Skeletal muscle tissue (tissue), 4 donors: Measurements from ENCODE around the gene EIF3L. TPM values are rescaled to one million over a fixed set of nuclear protein-coding genes. Genes with fewer than 3 reads are reported as not detected.

Experiments
- H3K27ac ChIP-seq: one replicate; pipeline ENCODE4 v1.7.0; 2013; ENCODE audit warnings: mild to moderate bottlenecking, low read depth, low read length, inconsistent platforms
- H3K27me3 ChIP-seq, 3 donors: one replicate each; pipeline ENCODE4 v1.7.0; 2013; ENCODE audit warnings: low read length in 3 of 3; ENCODE audit not compliant: control insufficient read depth in 3 of 3, insufficient read depth in 3 of 3
- H3K36me3 ChIP-seq, 3 donors: one replicate each; pipeline ENCODE4 v1.7.0; 2013; ENCODE audit warnings: low read length in 3 of 3; ENCODE audit not compliant: control insufficient read depth in 3 of 3, insufficient read depth in 3 of 3
- H3K4me1 ChIP-seq, 3 donors: one replicate each; pipeline ENCODE4 v1.7.0; 2013; ENCODE audit warnings: low read length in 3 of 3, mild to moderate bottlenecking in 3 of 3; ENCODE audit not compliant: control insufficient read depth in 3 of 3, insufficient read depth in 3 of 3
- H3K4me3 ChIP-seq, 3 donors: one replicate each; pipeline ENCODE4 v1.7.0; 2013; ENCODE audit warnings: low read length in 3 of 3
- H3K9ac ChIP-seq, 3 donors: one replicate each; pipeline ENCODE4 v1.7.0; 2013; ENCODE audit warnings: low read length in 3 of 3, mild to moderate bottlenecking in 3 of 3, moderate library complexity in 2 of 3, low read depth in 1 of 3
- H3K9me3 ChIP-seq, 3 donors: one replicate each; pipeline ENCODE4 v1.7.0; 2013; ENCODE audit warnings: low read length in 3 of 3; ENCODE audit not compliant: control insufficient read depth in 3 of 3
- total RNA-seq: library from RNA; depleted of rRNA; stranded (reverse); fragments of >200 nt; gene quantifications from one replicate; pipeline ENCODE4 v1.2.3, GENCODE V29; 2014
- donor health status: Osteomylitis.

EIF3L gene
- total RNA-seq, 1 donor from 2014 or later = 706 TPM

DNA sequence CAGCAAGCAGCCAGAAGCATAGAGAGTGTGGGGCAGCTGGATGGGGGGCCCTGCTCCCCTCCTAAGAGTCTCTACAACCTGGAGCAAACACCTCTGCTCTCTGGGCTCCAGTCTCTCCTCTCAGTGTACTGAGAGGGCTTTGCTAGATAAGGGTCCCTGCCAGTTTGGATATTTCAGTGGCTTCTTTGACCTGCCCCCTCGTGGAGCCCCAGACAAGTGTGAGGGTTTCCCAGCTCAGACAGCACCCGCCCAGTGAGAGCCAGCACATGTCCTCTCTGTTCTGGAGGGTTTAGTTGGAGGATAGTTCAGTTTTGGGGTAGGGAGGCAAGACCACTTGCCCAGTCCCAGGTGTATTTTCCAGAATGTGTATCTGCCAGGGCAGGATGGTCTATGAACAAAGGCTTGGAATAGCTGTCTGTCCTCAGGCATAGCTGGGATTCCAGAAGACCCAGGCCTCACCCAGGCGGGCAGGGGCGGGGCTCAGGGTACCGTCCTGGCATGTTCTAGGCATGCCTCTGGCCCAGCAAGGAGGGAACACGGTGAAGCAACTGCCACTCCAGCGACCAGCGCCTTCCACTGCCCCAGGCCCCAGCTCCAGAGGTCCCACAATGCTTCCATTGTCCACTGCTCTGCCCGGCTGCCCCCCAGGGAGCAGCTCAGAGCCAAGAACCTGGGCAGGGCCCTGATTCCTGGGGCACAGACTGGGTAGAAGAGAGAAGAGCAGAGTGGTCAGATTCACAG is 49.4 kb downstream of the EIF3L start:
- H3K4me1 ChIP-seq = peaks cover 3 to 12% (median 3%) of the 10 kb centered on the region in 3 donors
- no peak overlapping the region for H3K9ac ChIP-seq
- no peak overlapping the region for H3K27ac ChIP-seq
- H3K9me3 ChIP-seq = no peaks in the 10 kb centered on the region
- no peaks in the 10 kb centered on the region for H3K36me3 ChIP-seq
- no peaks in the 10 kb centered on the region for H3K27me3 ChIP-seq
- no peak overlapping the region for H3K4me3 ChIP-seq

DNA sequence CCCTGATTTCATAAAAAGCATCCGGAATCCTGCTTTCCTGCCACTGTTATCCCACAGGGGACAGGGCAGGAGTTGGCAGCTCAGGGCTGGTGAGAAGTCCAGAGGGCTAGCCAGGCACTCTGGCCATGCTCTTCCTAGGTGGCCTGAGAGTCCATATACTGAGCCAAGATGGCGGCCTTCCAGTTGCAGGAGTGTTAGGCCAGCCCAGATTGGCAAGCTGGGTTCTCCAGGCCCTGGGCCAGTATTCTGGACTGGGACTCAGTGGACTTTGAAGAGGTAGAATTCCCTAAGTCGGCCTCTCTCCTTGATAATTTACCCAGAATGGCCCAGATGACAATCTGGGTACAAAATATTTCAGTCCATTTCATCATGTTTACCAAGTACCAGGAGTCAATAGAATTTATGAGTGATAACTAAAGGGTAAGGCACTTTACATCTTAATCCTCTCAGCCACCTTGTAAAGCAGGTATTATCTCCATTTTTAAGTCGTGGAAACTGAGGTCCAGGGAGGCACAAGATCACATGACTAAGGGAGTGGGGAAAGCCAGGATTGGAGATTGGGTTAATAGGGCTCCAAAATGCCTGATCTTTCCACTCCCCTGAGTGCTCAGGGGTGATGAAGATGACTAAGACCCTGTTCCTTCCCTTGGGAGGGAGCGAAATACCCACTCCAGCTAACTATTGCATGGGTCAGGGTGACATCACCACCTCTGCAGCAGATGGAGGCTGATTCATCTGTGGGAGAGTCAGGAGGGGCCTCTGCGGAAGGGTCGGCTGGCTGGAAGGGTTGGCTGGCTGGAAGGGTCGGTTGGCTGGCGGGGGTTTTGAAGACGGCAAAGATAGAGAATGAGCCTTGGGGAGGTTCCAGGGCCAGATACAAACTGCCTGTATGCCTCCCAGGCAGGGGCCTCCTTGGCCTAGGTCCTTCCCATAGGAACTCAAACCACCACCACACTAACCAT is 55.6 kb downstream of the EIF3L start:
- H3K4me3 ChIP-seq = peak overlapping the region in 2 of 3 donors; percentile 64 to 65
- H3K9me3 ChIP-seq = no peaks in the 10 kb centered on the region
- peak overlapping the region; percentile 54 for H3K27ac ChIP-seq
- H3K36me3 ChIP-seq = no peaks in the 10 kb centered on the region
- peaks cover 20 to 27% (median 20%) of the 10 kb centered on the region in 3 donors for H3K4me1 ChIP-seq
- peak overlapping the region in 2 of 3 donors; percentile 53 to 79 for H3K9ac ChIP-seq
- no peaks in the 10 kb centered on the region for H3K27me3 ChIP-seq

DNA sequence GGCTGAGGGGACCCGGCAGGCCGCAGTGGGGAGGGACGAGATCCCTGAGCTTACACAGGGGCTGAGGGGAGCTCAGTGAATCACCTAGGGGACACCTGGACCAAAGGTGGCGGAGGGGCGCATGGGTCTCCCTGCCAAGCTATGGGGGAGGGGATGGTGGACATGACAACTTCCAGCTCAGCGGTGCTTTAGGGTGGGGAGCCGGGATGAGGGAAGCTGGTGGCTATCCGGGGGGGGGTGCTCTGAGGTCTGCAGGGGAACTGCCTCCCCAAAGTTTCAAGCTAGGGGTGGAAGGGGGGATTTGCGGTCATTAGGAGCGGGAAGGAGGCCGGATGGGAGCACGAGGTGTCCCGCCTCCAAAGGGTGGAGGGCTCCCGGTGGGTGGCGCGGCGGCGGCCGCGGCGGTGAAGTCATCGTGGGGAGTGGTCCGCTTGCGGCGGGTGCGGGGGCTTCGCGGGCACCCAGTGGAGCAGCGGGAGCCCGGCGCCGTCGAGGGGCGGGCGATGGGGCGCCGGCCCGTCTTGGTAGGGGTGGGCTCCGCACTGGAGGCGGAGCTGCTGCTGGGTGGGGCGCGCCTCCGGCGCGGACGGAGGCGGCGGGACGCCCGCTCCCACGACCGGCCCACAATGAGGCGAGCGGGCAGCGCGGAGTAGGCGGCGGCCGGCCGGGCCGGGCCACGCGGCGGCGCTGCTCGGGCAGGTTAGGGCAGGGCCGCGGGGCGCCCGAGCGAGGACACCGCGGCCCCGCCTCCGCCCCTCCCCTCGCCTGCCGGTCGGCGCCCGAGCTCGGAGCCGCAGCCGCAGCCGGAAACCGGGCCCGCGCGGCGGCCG is 56.5 kb downstream of the EIF3L start, which contains the start of gene MICALL1:
Gene MICALL1 (plus strand): TSS at position 764 of the 830 bp plus-strand sequence. CDS start 126 bp downstream, outside the sequence.
- no peaks in the 10 kb centered on the region for H3K36me3 ChIP-seq
- H3K27me3 ChIP-seq = no peaks in the 10 kb centered on the region
- peaks cover 20 to 27% (median 24%) of the 10 kb centered on the region in 3 donors for H3K4me1 ChIP-seq
- no peaks in the 10 kb centered on the region for H3K9me3 ChIP-seq
- H3K4me3 ChIP-seq = peak within 1 kb of the TSS; percentile 52 to 76 (median 65)
- peak within 1 kb of the TSS; percentile 61 to 81 (median 70) for H3K9ac ChIP-seq
- peak within 1 kb of the TSS; percentile 56 for H3K27ac ChIP-seq

DNA sequence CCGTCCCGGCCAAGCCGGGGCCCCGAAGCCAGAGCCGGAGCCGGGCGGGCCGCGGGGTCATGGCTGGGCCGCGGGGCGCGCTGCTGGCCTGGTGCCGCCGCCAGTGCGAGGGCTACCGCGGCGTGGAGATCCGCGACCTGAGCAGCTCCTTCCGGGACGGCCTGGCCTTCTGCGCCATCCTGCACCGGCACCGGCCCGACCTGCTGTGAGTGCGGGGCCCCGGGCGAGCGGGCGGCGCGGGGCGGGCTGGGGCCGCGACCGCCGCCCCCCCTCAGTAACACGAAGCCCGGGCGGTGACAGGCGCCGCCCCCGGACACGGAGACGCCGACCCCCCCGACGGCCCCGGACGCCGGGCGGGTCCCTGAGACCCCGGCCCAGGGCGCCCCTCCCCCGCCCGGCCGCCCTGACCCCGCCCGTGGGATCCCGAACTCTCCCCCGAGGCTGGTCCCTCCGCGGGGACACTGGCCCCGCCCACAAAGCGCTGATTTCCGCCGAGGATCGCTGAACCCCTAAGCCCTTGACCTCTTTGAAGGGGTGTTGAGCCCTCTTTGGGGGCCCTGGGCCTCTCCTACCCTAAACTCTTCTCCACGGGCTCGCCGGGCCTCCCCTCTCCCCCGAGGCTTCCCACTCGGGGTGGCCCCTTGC is 57.3 kb downstream of the EIF3L start:
- no peaks in the 10 kb centered on the region for H3K36me3 ChIP-seq
- no peaks in the 10 kb centered on the region for H3K9me3 ChIP-seq
- peak overlapping the region; percentile 52 to 76 (median 65) for H3K4me3 ChIP-seq
- peaks cover 20 to 27% (median 22%) of the 10 kb centered on the region in 3 donors for H3K4me1 ChIP-seq
- H3K27me3 ChIP-seq = no peaks in the 10 kb centered on the region
- peak overlapping the region; percentile 51 to 81 (median 70) for H3K9ac ChIP-seq
- H3K27ac ChIP-seq = peak overlapping the region; percentile 56

DNA sequence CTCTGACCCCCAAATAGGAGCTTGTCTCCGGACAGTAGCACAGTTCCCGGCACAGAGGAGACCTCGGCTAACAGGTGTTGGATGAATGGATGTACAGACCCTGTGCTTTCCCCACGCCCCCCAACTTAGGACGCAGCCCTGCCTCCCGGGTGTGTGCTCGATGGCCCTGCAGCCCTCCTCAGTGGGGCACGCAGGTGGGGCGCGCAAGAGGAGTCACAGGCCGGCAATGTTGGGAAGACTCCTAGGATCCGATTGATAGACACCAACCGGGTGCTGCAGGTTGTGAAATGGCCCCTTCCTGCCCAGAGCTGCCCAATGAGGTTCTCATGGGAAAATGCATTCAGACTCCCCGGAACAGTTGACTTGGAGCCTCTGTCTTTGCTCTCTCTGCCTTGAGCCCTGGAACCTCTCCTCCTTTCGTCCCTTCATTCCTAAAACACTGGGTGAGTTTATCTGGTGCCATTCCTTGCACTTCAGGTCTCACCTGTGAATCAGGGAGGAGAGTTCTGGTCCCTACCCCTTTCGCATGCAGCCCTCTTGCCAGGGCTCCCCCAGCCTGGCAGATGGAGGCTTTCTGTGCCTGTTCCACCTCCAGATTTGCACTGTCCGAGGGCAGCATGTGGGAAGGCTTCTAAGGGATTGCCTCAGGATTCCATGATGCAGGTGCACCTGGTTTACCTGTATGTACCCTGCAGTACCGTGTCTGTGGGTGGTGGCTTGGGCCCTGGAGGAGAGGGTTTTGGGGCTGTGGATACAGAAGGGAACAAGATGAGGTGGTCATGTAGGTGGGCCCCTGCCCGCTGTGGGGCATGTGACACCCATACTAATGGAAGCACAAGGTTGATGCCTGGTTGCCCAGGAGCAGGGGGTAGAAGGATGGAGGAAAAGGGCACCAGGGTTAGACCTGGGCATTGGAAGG is 58.1 kb downstream of the EIF3L start:
- Histone ChIP-seq H3K4me3 (peak overlapping the region; percentile 52 to 76 (median 65)), H3K9me3 (no peaks in the 10 kb centered on the region), H3K27ac (peak overlapping the region; percentile 56), H3K9ac (peak overlapping the region; percentile 12 to 81 (median 70)), H3K27me3 (no peaks in the 10 kb centered on the region), H3K36me3 (peaks cover 0 to 3% (median 2%) of the 10 kb centered on the region in 3 donors), H3K4me1 (peaks cover 20 to 29% (median 27%) of the 10 kb centered on the region in 3 donors)

DNA sequence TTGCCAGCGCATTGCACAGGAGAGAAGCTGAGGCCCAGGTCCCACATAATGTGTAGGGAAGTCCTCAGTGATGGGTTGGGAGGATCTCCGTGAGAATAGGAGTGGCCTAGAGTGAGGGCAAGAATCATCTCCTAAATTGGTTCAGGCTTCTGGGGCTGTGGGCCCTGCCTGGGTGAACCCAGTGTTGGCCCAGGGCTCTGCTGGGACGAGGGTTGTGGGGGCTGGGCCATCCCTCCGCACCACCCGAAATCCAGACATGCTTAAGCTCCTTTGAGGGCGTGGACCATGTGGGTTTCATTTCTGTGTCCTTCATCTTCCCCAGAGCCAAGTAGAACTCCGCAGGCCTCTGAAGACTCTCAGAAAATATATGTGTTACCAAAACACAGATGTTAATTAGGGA is 60.5 kb downstream of the EIF3L start:
- H3K9ac ChIP-seq = no peak overlapping the region
- H3K4me1 ChIP-seq = peaks cover 20 to 28% (median 25%) of the 10 kb centered on the region in 3 donors
- H3K27me3 ChIP-seq = no peaks in the 10 kb centered on the region
- no peaks in the 10 kb centered on the region for H3K9me3 ChIP-seq
- peaks cover 2 to 9% (median 8%) of the 10 kb centered on the region in 3 donors for H3K36me3 ChIP-seq
- H3K27ac ChIP-seq = no peak overlapping the region
- no peak overlapping the region for H3K4me3 ChIP-seq

DNA sequence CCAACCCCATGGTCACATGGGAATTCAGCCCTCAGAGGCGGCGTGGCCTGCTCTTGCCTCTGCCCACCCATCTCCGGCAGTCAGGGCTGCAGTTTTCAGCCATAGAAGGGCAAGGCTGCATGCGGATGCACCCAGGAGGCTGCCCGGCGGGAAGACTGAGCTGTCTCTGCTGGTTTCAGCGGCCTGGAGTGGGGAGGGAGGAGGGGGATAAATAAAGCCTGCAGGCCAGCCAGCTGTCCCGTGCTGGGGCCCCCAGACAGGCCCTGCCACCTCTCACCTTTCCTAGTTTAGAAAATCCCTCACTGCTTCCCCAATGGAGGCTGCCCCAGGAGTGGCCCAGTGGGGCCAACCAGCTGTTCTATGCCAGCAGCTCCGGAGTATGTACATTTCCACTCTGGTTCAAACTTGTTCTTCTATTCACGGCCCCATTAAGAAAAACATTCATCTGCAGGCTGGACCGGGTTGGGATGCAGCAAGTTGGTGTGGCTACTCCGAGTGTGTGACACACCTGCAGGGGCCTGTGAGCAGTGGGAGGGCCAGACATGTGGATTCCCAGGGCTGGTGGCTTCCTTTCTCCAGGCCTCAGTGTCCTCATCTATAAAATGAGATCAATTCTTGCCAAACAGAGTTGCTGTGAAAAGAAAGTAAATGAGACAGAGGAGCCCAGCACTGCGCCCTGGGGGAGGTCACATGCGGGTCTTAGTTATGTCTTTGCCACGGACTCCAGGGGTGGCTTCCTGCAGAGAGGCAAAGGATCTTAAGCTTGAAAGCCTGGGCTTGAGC is 61.9 kb downstream of the EIF3L start:
- Histone ChIP-seq H3K9ac (peak overlapping the region in 1 of 3 donors; percentile 25), H3K27me3 (no peaks in the 10 kb centered on the region), H3K4me1 (peaks cover 10 to 20% (median 15%) of the 10 kb centered on the region in 3 donors), H3K27ac (no peak overlapping the region), H3K9me3 (no peaks in the 10 kb centered on the region), H3K4me3 (no peak overlapping the region), H3K36me3 (peaks cover 2 to 11% (median 9%) of the 10 kb centered on the region in 3 donors)

DNA sequence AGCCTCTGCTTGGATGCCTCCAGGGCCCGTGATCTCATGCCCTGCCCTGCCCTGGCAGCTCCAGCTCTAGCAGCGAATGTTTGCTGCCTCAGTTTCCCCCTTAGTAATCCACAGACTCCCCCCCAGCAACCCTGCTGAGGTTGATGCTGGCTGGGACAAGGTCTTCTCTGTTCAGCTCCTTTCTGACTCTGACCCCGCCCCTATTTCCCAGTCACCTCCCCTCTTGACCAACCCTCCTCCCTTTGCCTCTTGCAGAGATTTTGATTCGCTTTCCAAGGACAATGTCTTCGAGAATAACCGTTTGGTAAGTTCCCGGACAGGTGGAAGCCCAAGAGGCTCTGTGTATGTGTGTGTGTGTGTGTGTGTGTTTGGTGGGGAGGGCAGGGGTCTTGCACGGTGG is 62.5 kb downstream of the EIF3L start:
- Histone ChIP-seq H3K27me3 (no peaks in the 10 kb centered on the region), H3K4me3 (no peak overlapping the region), H3K4me1 (peaks cover 10 to 20% (median 15%) of the 10 kb centered on the region in 3 donors), H3K9me3 (no peaks in the 10 kb centered on the region), H3K27ac (no peak overlapping the region), H3K36me3 (peaks cover 7 to 14% (median 11%) of the 10 kb centered on the region in 3 donors), H3K9ac (no peak overlapping the region)
